MM.1S (cell line): ENCODE results near the gene HADH.

Source experiments
- DNase-seq: peaks from one replicate; pipeline ENCODE4 v3.0.0-alpha.2; 2015
- H2AFZ ChIP-seq: fragments of 300-600 bp; sonication (generic); 2 replicates; pipeline ENCODE4 v1.6.0; 2016; ENCODE audit warnings: antibody characterized with exemption, low read length
- H3F3A ChIP-seq: fragments of 300-600 bp; sonication (generic); 2 replicates; pipeline ENCODE4 v1.6.1; 2016; ENCODE audit warnings: mild to moderate bottlenecking, antibody characterized with exemption, low read length, moderate library complexity, mixed read lengths; ENCODE audit not compliant: insufficient read depth
- H3K27ac ChIP-seq: fragments of 300-600 bp; sonication (generic); 2 replicates; pipeline ENCODE4 v1.5.1; 2016; ENCODE audit warnings: mild to moderate bottlenecking, low read length
- H3K27me3 ChIP-seq: fragments of 300-600 bp; sonication (generic); replicated peaks from 2 replicates; pipeline ENCODE4 v1.6.0; 2016; ENCODE audit warnings: low read length; ENCODE audit not compliant: insufficient read depth
- H3K36me3 ChIP-seq: fragments of 300-600 bp; sonication (generic); replicated peaks from 2 replicates; pipeline ENCODE4 v1.6.1; 2016; ENCODE audit warnings: mild to moderate bottlenecking, low read length, mixed read lengths; ENCODE audit not compliant: insufficient read depth
- H3K4me1 ChIP-seq: fragments of 300-600 bp; sonication (generic); 2 replicates; pipeline ENCODE4 v1.6.1; 2016; ENCODE audit warnings: low read length, mixed read lengths
- H3K4me2 ChIP-seq: fragments of 300-600 bp; sonication (generic); 2 replicates; pipeline ENCODE4 v1.6.0; 2016; ENCODE audit warnings: low read depth, low read length
- H3K4me3 ChIP-seq: fragments of 300-600 bp; sonication (generic); 2 replicates; pipeline ENCODE4 v1.5.1; 2016; ENCODE audit warnings: low read length, mixed read lengths
- H3K79me2 ChIP-seq: fragments of 300-600 bp; sonication (generic); 2 replicates; pipeline ENCODE4 v1.6.1; 2016; ENCODE audit warnings: mixed run types, low read length, mixed read lengths
- H3K9ac ChIP-seq: fragments of 300-600 bp; sonication (generic); 2 replicates; pipeline ENCODE4 v1.6.1; 2016; ENCODE audit warnings: low read length, mixed read lengths
- H3K9me2 ChIP-seq: fragments of 300-600 bp; sonication (generic); replicated peaks from 2 replicates; pipeline ENCODE4 v1.6.1; 2016; ENCODE audit warnings: mild to moderate bottlenecking, low read length, mixed read lengths; ENCODE audit not compliant: insufficient read depth
- H3K9me3 ChIP-seq: fragments of 300-600 bp; sonication (generic); replicated peaks from 2 replicates; pipeline ENCODE4 v1.6.1; 2016; ENCODE audit warnings: mild to moderate bottlenecking, low read length, mixed read lengths; ENCODE audit not compliant: insufficient read depth
- H4K20me1 ChIP-seq: fragments of 300-600 bp; sonication (generic); 2 replicates; pipeline ENCODE4 v1.6.1; 2016; ENCODE audit warnings: mild to moderate bottlenecking, low read length, moderate library complexity, mixed read lengths; ENCODE audit not compliant: insufficient read depth
- CTCF ChIP-seq: fragments of 300-600 bp; sonication (generic); IDR thresholded peaks from 2 replicates; pipeline ENCODE4 v1.5.1; 2016; ENCODE audit warnings: antibody characterized with exemption, low read length, mixed read lengths
- EZH2 ChIP-seq: fragments of 300-600 bp; sonication (generic); optimal IDR thresholded peaks from 2 replicates; pipeline ENCODE3; 2017; ENCODE audit warnings: low read depth, mild to moderate bottlenecking, antibody characterized with exemption, low read length, mixed read lengths
- EZH2phosphoT487 ChIP-seq: fragments of 300-600 bp; sonication (generic); IDR thresholded peaks from 2 replicates; pipeline ENCODE4 v1.6.1; 2018; ENCODE audit warnings: antibody characterized with exemption, low read length

The HADH gene

GRCh38 chr4:108078024-108078733 is 88.5 kb downstream of the HADH start:
- Histone ChIP-seq H3K4me3 (no peak overlapping the region), H2AFZ (no peak overlapping the region), H3K9ac (no peak overlapping the region), H3K79me2 (no peaks in the 10 kb centered on the region), H3K27me3 (no peaks in the 10 kb centered on the region), H3K4me1 (peaks cover 3% of the 10 kb centered on the region; the same call in 1 of the 2 replicates), H3F3A (no peaks in the 10 kb centered on the region), H3K36me3 (no peaks in the 10 kb centered on the region; the same call in 1 of the 2 replicates), H3K4me2 (no peak overlapping the region), H4K20me1 (no peaks in the 10 kb centered on the region), H3K27ac (no peak overlapping the region), H3K9me2 (no peaks in the 10 kb centered on the region), H3K9me3 (no peaks in the 10 kb centered on the region)
- TF ChIP-seq CTCF (no peak), EZH2 (no peak), EZH2phosphoT487 (no peak)
- no peak for DNase-seq

GRCh38 chr4:108080747-108081146 is 91.1 kb downstream of the HADH start:
- DNase-seq = no peak
- H3K9ac ChIP-seq = no peak overlapping the region
- H3K4me1 ChIP-seq = no peaks in the 10 kb centered on the region
- H3K79me2 ChIP-seq = no peaks in the 10 kb centered on the region
- H3K36me3 ChIP-seq = no peaks in the 10 kb centered on the region
- no peaks in the 10 kb centered on the region for H3K27me3 ChIP-seq
- no peak overlapping the region for H2AFZ ChIP-seq
- H3K9me2 ChIP-seq = no peaks in the 10 kb centered on the region
- H3K27ac ChIP-seq = no peak overlapping the region
- H4K20me1 ChIP-seq = no peaks in the 10 kb centered on the region
- H3K4me3 ChIP-seq = no peak overlapping the region
- H3K9me3 ChIP-seq = no peaks in the 10 kb centered on the region
- no peak overlapping the region for H3K4me2 ChIP-seq
- TF ChIP-seq EZH2phosphoT487 (no peak), CTCF (no peak)
- no peaks in the 10 kb centered on the region for H3F3A ChIP-seq

- Histone ChIP-seq H3K9me2 (no peaks in the 10 kb centered on the region), H3K9ac (no peak overlapping the region), H3F3A (no peaks in the 10 kb centered on the region), H3K9me3 (no peaks in the 10 kb centered on the region), H4K20me1 (no peaks in the 10 kb centered on the region), H3K4me1 (no peaks in the 10 kb centered on the region), H3K27me3 (no peaks in the 10 kb centered on the region), H3K4me3 (no peak overlapping the region), H3K4me2 (no peak overlapping the region), H3K79me2 (no peaks in the 10 kb centered on the region), H2AFZ (no peak overlapping the region), H3K27ac (no peak overlapping the region), H3K36me3 (no peaks in the 10 kb centered on the region)
- no peak for DNase-seq
- TF ChIP-seq EZH2 = no peak
- no peak for TF ChIP-seq EZH2phosphoT487
- no peak for TF ChIP-seq CTCF
These were observed 91.6 kb downstream of the HADH start for GRCh38 chr4:108081256-108081655.
